Stimulated activated CD4-positive, alpha-beta T cell treated with anti-CD3 and anti-CD28 coated beads, Interleukin-1b, Interleukin-23, amount 100 ng/mL, for 48 hours (primary cell): ENCODE data around the gene SEC22B.
"Not testable (repeated sequence)": the region's sequence is repeated elsewhere in the genome, so short reads cannot be mapped to it uniquely, and the experiment has no call there.

Experiments used
- DNase-seq: peaks from one replicate; pipeline ENCODE4 v3.0.0-alpha.2; 2020

SEC22B gene

DNA sequence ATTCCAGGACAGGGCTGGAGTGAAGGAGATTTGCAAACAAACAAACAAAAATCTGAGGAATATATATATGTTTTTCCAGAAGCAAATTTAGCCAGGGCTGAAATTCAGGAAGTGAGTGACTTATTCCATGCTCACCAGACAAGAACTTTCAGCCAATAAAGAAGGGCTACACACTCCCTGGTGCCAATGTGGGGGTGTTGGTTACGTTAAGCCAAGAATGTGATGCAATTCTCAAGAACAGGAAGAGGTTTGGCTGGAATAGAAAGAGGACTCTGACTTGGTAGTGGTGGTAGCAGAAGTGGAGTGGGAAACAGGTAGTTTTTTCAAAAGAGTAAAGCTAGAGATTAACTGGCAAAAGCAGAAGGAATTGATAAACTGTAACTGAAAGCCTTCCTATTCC, 31.7 kb downstream of the SEC22B start:
- not testable (repeated sequence) for DNase-seq

- DNase-seq: peak; percentile 3
Measured at GRCh38 chr1:120144169-120144568, 32.2 kb downstream of the SEC22B start.

GRCh38 chr1:120143334-120143733, 33.0 kb downstream of the SEC22B start:
- not testable (repeated sequence) for DNase-seq

- DNase-seq: peak; percentile 71
Measured at GRCh38 chr1:120142512-120143263, 33.6 kb downstream of the SEC22B start.

- DNase-seq: not testable (repeated sequence)
Measured at GRCh38 chr1:120141865-120142264, 34.5 kb downstream of the SEC22B start.

DNA sequence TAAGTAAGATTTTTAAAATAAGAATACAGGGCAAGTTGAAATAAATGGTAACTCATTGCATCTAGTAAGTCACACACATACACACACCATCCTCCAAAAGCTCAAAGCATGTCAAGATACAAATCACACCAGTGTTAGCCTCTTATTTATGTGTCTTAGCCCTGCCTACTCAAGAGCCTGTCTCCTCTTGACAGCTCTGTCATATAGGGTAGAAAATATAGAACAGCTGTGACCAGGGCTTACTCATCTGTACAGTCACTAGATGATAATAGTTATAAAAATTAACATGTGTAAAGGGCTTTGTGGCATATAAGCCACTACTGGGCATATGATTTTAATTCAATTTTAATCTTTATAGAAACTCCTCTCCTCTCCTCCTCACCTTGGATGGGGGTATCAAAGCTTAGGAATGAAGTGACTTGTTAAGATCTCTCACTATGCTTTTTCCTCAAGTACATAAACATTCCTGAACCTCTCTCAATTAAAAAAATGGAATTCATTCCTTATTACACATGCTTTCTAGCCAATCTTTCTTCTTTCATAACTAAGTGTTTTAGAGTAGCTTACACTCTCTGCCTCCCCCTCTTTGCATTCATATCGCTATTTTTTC, 35.6 kb downstream of the SEC22B start:
- not testable (repeated sequence) for DNase-seq

DNA sequence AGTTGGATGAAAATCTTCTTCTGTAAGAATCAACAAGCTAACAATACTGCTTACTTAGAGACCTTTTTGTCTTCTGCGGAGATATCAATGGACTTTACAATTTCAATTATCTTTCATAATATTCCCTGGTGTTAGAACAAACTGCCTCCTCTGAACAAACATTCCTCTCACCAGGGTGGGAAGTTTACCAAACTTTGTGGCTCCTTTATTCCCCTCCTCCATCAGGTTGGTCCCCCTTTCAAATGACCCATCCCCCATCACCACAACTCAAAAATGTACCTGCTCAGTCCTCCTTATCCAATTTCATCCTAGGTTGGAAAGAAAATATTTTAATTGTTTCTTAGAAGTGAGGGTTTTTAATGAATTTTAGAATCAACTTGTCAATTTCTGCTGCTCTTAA, 40.2 kb downstream of the SEC22B start:
- DNase-seq: not testable (repeated sequence)

GRCh38 chr1:120133928-120134325, 42.4 kb downstream of the SEC22B start:
- DNase-seq: not testable (repeated sequence)

- DNase-seq: no peak
Measured at GRCh38 chr1:120133228-120133927, 42.9 kb downstream of the SEC22B start.

- DNase-seq: not testable (repeated sequence)
Measured at GRCh38 chr1:120132406-120132763, 43.9 kb downstream of the SEC22B start.

DNA sequence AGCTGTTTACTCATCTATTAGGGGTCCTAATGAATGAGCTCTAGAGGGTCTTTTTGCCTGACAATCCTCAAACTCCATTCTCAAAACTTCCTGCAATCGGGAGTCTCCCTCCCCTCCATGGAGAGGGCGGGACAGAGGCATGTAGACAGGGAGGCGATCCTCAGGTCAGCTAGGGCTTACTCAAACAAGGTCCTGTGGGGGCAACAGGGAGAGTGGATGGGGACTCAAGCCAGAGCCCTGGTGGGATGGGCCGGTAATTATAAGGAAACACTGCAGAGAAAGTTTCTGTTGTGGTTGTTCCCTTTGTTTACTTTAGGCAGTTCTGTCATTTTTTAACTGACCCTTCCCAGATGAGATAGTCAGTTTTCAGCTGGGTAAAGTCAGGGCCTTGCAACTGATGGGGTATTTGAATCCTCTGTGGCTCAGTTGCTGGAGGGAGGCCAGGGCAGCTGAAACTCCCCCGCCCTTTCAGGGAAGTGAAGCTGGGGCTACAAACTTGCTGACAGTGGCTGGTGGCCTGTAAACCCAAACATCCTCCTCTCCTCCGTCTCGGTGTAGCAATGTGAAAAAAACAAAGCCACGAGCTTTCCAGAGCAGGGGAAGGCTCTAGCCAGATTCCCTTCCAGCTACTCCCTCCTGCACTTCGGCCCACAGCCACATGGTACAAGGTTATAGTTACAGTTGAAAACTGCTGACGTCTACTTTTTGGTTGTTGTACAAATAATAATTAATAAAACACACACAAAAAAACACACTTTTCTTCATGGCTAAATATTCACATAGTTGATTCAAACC, 44.5 kb downstream of the SEC22B start:
- DNase-seq: not testable (repeated sequence)

DNA sequence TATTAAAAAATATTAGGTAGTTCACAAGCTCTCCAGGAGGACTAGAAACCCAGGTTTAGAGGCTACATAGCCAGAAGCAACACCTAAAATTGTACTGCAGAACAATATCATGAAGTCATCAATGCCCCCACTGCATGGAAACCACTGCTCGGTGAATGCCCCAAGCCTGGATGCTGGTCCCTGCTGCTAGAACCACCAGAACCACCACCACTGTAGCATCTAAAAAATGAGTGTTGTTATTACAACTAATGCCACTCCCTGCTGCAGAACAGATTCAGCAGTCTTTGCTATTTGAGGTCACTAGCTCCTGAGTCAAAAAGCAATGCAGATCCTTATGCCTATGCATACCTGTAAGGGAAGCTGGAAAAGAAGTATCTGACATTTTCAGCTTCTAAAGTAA, 48.4 kb downstream of the SEC22B start:
- DNase-seq: not testable (repeated sequence)

DNA sequence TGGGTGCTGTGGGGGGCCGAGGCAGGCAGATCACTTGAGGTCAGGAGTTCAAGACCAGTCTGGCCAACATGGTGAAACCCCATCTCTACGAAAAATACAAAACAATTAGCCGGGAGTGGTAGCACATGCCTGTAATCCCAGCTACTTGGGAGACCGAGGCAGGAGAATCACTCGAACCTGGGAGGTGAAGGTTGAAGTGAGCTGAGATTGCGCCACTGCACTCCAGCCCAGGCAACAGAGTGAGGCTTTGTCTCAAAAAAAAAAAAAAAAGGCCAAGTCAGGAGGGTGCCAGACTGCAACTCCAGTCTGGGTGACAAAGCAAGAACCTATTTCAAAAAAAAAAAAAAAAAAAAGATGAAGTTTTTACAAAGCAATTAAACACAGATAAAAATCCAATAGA, 50.1 kb downstream of the SEC22B start:
- not testable (repeated sequence) for DNase-seq

- not testable (repeated sequence) for DNase-seq
Measured at GRCh38 chr1:120124628-120125027, 51.7 kb downstream of the SEC22B start.

GRCh38 chr1:120123813-120124510, 52.4 kb downstream of the SEC22B start:
- DNase-seq: not testable (repeated sequence)

DNA sequence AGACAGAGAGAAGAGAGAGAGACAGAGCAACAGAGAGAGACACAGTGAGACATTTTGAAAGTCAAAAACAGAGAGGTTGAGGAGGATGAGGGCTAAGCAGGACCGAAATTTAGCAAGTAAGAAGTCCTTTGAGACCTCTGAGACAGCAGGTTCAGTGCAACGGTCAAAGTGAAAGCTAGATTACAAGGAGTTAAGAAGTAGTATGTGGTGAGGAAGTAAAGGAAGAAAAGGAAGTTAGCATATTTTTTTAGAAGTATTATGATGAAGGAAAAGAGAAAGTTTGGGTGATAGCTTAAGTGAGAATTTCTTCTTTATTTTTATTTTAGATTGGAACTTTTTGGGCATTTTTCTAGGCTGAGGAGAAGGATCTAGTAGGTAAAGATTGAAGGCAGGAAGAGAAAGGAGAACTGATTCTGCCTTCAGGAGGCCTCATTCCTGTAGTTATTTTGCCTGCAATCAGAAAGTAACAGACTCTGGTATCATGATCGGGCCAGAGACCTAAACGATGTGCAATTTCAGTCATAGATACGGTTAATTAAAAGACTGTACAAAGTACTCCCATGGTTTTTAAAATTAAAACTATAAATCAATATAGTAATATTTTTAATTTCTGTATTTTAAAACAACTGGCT, 53.9 kb downstream of the SEC22B start:
- not testable (repeated sequence) for DNase-seq

GRCh38 chr1:120121830-120122229, 54.5 kb downstream of the SEC22B start:
- not testable (repeated sequence) for DNase-seq

DNA sequence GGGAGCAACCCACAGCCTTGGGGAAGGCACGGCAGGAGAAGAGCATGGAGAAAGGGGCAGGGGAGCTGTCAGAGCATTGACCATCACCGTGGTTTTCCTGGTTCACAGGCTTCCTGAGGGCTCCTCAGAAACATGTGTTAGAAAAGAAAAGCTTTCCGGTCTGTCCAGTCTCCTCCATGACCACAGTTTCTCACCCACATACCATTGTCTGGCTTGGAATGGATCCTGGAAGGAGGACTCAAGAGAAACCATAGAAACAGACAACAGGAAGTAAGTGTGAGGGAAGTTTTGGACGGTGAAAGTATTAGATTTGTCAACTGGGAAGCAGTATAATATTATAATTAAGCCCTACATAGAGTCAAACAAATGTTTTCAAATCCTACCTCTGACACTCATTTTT, 55.8 kb downstream of the SEC22B start:
- not testable (repeated sequence) for DNase-seq

DNA sequence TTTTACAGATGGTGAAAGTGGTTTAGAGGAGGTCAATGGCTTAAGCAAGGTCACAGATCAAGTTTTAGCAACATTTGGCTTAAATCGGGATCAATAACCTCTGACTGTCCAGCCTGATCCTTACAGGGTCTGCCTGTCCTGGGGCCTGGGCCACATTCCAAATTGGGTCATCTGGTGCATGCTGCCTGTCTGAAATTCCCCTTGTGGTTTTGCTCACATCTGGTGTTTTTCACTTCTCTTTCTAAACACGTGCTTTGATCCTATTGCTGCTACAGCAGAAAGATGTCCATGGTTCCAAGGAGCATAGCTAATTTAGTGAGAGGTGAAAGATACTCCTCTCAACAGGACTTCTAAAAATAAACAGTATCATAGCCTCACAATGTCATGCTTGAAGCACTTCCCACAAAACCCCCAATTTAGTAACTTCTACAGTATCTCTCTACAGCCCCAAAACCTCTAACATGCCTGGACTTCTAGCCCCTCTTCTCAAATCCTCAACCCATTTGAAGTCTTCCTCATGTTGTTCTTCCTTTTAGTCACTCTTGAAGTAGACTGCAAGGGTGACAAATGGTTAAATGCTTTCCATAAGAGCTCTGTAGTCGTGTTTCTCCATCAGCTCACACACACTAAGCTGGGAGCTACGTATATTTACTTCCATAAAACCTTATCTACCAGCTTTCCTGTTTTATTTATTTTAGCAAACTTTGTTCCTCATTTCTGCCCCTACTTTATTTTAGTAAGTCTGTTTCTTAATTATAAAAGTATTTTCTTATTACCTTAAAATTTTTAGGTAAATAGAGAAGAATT, 58.7 kb downstream of the SEC22B start:
- not testable (repeated sequence) for DNase-seq

DNA sequence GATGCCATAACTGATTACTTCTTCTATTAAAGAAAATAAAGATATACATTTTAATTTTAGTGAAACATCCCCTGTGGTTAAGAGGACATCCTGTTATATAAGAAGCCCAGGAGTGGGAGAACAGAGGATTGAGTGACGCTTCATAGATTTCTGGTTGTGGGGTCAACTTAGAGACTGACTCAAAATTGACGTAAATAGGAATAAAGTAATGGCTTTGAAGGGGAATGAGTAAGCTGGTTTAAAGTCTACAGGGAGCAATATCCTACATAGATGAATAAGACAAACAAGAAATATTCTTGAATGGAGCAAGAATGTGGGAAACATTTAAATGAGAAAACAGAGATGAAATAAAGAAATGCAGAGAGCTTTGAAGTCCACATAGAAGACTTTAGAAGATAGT, 60.2 kb downstream of the SEC22B start:
- not testable (repeated sequence) for DNase-seq

GRCh38 chr1:120113134-120113533, 63.2 kb downstream of the SEC22B start:
- not testable (repeated sequence) for DNase-seq
